HepG2 (cell line): Measurements from ENCODE around the gene ARFIP1. TPM values are rescaled to one million over a fixed set of nuclear protein-coding genes. Genes with fewer than 3 reads are reported as not detected.

Source experiments
- CTCF ChIP-seq: sonication (generic); formaldehyde crosslinking; IDR thresholded peaks from 2 replicates; pipeline ENCODE4 v1.5.0; 2020; ENCODE audit warnings: mild to moderate bottlenecking, missing genetic modification reagents, moderate library complexity
- GPN1 ChIP-seq: sonication (generic); formaldehyde crosslinking; IDR thresholded peaks from 2 replicates; pipeline ENCODE4 v1.5.1; 2020; ENCODE audit warnings: missing genetic modification reagents, borderline replicate concordance
- HNRNPK ChIP-seq: fragments of 200-400 bp; formaldehyde crosslinking; IDR thresholded peaks from 2 replicates; pipeline ENCODE4 v1.6.1; 2018; ENCODE audit warnings: low read length, low read depth, moderate library complexity, mild to moderate bottlenecking; ENCODE audit not compliant: poor library complexity, severe bottlenecking
- HNRNPLL ChIP-seq: fragments of 200-400 bp; formaldehyde crosslinking; IDR thresholded peaks from 2 replicates; pipeline ENCODE4 v1.6.1; 2017; ENCODE audit warnings: mild to moderate bottlenecking, low read depth, low read length; ENCODE audit not compliant: poor library complexity, severe bottlenecking
- KDM5A ChIP-seq: fragments of 200-600 bp; sonication (generic); IDR thresholded peaks from 2 replicates; pipeline ENCODE4 v1.7.0; 2018; ENCODE audit warnings: antibody characterized with exemption, mild to moderate bottlenecking, low read length, borderline replicate concordance
- MAZ ChIP-seq, 2 experiments: sonication (generic) in 1 of 2; formaldehyde crosslinking in 1 of 2; IDR thresholded peaks; 2 replicates each; pipeline versions ENCODE4 v1.5.0 to v1.6.1; 2012 to 2020; ENCODE audit warnings: low read depth in 2 of 2, mild to moderate bottlenecking in 2 of 2, borderline replicate concordance in 1 of 2, improper control_type of control experiment in 1 of 2, low read length in 1 of 2, missing genetic modification reagents in 1 of 2, moderate library complexity in 1 of 2
- MTF2 ChIP-seq: sonication (generic); formaldehyde crosslinking; IDR thresholded peaks from 2 replicates; pipeline ENCODE4 v1.5.0; 2020; ENCODE audit warnings: missing genetic modification reagents, borderline replicate concordance
- MYC ChIP-seq: sonication (generic); formaldehyde crosslinking; IDR thresholded peaks from 2 replicates; pipeline ENCODE4 v1.9.0; 2021; ENCODE audit warnings: missing genetic modification reagents, borderline replicate concordance
- NFATC3 ChIP-seq: sonication (generic); formaldehyde crosslinking; IDR thresholded peaks from 2 replicates; pipeline ENCODE4 v1.5.1; 2020; ENCODE audit warnings: mild to moderate bottlenecking, missing genetic modification reagents
- RBFOX2 ChIP-seq: fragments of 200-400 bp; formaldehyde crosslinking; IDR thresholded peaks from 2 replicates; pipeline ENCODE4 v1.6.1; 2017; ENCODE audit warnings: low read depth, mild to moderate bottlenecking, low read length
- RBM22 ChIP-seq: fragments of 200-400 bp; formaldehyde crosslinking; optimal IDR thresholded peaks from 2 replicates; pipeline ENCODE3; 2017; ENCODE audit warnings: mild to moderate bottlenecking, low read length, moderate library complexity
- SP4 ChIP-seq: sonication (generic); formaldehyde crosslinking; IDR thresholded peaks from 2 replicates; pipeline ENCODE4 v1.8.1; 2023; ENCODE audit warnings: mild to moderate bottlenecking, missing genetic modification reagents
- STAG1 ChIP-seq: sonication (generic); formaldehyde crosslinking; IDR thresholded peaks from 2 replicates; pipeline ENCODE4 v1.4.0; 2020; ENCODE audit warnings: missing genetic modification reagents
- TBL1XR1 ChIP-seq: fragments of 150-350 bp; IDR thresholded peaks from 2 replicates; pipeline ENCODE4 v1.6.1; 2014; ENCODE audit warnings: borderline replicate concordance, low read length; ENCODE audit not compliant: partially characterized antibody
- XRCC5 ChIP-seq: fragments of 200-400 bp; formaldehyde crosslinking; optimal IDR thresholded peaks from 2 replicates; pipeline ENCODE3; 2017; ENCODE audit warnings: mild to moderate bottlenecking, low read length
- ZFP82 ChIP-seq: sonication (generic); formaldehyde crosslinking; IDR thresholded peaks from 2 replicates; pipeline ENCODE4 v1.5.1; 2020; ENCODE audit warnings: mild to moderate bottlenecking, missing genetic modification reagents, borderline replicate concordance
- ZNF740 ChIP-seq: sonication (generic); formaldehyde crosslinking; IDR thresholded peaks from 2 replicates; pipeline ENCODE4 v1.4.0; 2020; ENCODE audit warnings: missing genetic modification reagents
- ZNF768 ChIP-seq: sonication (generic); formaldehyde crosslinking; IDR thresholded peaks from 2 replicates; pipeline ENCODE4 v1.4.0; 2020; ENCODE audit warnings: missing genetic modification reagents
- ZNF777 ChIP-seq: sonication (generic); formaldehyde crosslinking; IDR thresholded peaks from 2 replicates; pipeline ENCODE4 v1.4.0; 2020; ENCODE audit warnings: missing genetic modification reagents
- ZNF800 ChIP-seq: sonication (generic); formaldehyde crosslinking; IDR thresholded peaks from 2 replicates; pipeline ENCODE4 v1.4.0; 2020; ENCODE audit warnings: missing genetic modification reagents
- polyA plus RNA-seq, 8 experiments: library from polyadenylated mRNA; depleted of rRNA in 3 of 8; stranded (reverse) in 7 of 8; unstranded in 1 of 8; fragments of >200 nt; fragmentation: Illumina TruSeq in 4 of 8; extraction: Trizol in 4 of 8; gene quantifications; 2 replicates each; pipeline versions ENCODE4 v1.2.1 to v1.2.3, GENCODE V29; 2011 to 2016; ENCODE audit warnings: low read depth in 4 of 8, missing spikeins in 1 of 8, mixed read lengths in 1 of 8; ENCODE audit not compliant: insufficient read depth in 1 of 8
- total RNA-seq, 5 experiments: library from RNA; depleted of rRNA; stranded (reverse); fragments of >200 nt; fragmentation: Illumina TruSeq; extraction: Trizol; gene quantifications; 2 replicates each; pipeline ENCODE4 v1.2.3, GENCODE V29; 2016; ENCODE audit warnings: low read depth in 1 of 5
- TF ChIP-seq, protein P1 (sequence below): sonication (generic); formaldehyde crosslinking; IDR thresholded peaks from 2 replicates; pipeline ENCODE4 v1.4.0; 2020; ENCODE audit warnings: missing genetic modification reagents

The ARFIP1 gene
- total and polyA plus RNA-seq, 2 of the 13 experiments (the other 11 are each of a cell fraction or from before 2014, with no cell fraction given), result 9.9 to 27.7 TPM

- TF ChIP-seq CTCF (0 out of 2 replicates have a peak, but pooled peaks have one; percentile 24), ZNF740 (no peak), RBM22 (no peak), MTF2 (0 out of 2 replicates have a peak, but pooled peaks have one; percentile 56), TBL1XR1 (no peak), GPN1 (CRISPR knock-in tag) (no peak), ZNF777 (CRISPR knock-in tag) (peak; percentile 30; the same call in 1 of the 2 replicates), HNRNPLL (peak; percentile 38), MYC (0 out of 2 replicates have a peak, but pooled peaks have one; percentile 37), ZFP82 (0 out of 2 replicates have a peak, but pooled peaks have one; percentile 30), SP4 (CRISPR knock-in tag) (peak; percentile 47; the same call in 1 of the 2 replicates), HNRNPK (peak; percentile 78), STAG1 (CRISPR knock-in tag) (0 out of 2 replicates have a peak, but pooled peaks have one; percentile 6), NFATC3 (no peak), MAZ (IDR thresholded peaks at IDR 0.05; ENCODE audit: borderline replicate concordance, low read depth, low read length) (no peak), MAZ (CRISPR knock-in tag; IDR thresholded peaks at IDR 0.05; ENCODE audit: low read depth) (peak; percentile 53; the same call in 1 of the 2 replicates), RBFOX2 (peak; percentile 72; the same call in 1 of the 2 replicates), KDM5A (no peak), ZNF800 (peak; percentile 85), ZNF768 (0 out of 2 replicates have a peak, but pooled peaks have one; percentile 49), XRCC5 (peak; percentile 39)
- TF ChIP-seq, protein P1, sequence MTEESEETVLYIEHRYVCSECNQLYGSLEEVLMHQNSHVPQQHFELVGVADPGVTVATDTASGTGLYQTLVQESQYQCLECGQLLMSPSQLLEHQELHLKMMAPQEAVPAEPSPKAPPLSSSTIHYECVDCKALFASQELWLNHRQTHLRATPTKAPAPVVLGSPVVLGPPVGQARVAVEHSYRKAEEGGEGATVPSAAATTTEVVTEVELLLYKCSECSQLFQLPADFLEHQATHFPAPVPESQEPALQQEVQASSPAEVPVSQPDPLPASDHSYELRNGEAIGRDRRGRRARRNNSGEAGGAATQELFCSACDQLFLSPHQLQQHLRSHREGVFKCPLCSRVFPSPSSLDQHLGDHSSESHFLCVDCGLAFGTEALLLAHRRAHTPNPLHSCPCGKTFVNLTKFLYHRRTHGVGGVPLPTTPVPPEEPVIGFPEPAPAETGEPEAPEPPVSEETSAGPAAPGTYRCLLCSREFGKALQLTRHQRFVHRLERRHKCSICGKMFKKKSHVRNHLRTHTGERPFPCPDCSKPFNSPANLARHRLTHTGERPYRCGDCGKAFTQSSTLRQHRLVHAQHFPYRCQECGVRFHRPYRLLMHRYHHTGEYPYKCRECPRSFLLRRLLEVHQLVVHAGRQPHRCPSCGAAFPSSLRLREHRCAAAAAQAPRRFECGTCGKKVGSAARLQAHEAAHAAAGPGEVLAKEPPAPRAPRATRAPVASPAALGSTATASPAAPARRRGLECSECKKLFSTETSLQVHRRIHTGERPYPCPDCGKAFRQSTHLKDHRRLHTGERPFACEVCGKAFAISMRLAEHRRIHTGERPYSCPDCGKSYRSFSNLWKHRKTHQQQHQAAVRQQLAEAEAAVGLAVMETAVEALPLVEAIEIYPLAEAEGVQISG (CRISPR knock-in tag), result 0 out of 2 replicates have a peak, but pooled peaks have one; percentile 12
Measured at GRCh38 chr4:152935631-152936445, 156.1 kb downstream of the ARFIP1 start, which contains the start of gene FHDC1 (continued).
